HCT116 (cell line): ENCODE results near the gene TMEM30A. TPM values are rescaled to one million over a fixed set of nuclear protein-coding genes. Genes with fewer than 3 reads are reported as not detected.

Experiments used
- ATAC-seq: fragments of 200-7000 bp; cut with Tn5 transposase; 2 replicates; pipeline ENCODE4 v1.9.1; 2020; ENCODE audit warnings: mild to moderate bottlenecking, moderate library complexity
- BruUV-seq: library from RNA; stranded (reverse); fragments of 400-500 nt; replicated peaks from 2 replicates; lab custom pipeline; 2021; lab: Mats Ljungman, UMichigan
- CTCF ChIA-PET: fragments of 300-600 bp; sonication (Branson Sonifier 250); formaldehyde crosslinking; loops from one replicate; lab custom pipeline; 2021; ENCODE audit warnings: antibody characterized with exemption; lab: Charles Lee
- POLR2A ChIA-PET: fragments of 300-600, 350-600 bp; sonication (Branson Sonifier 250); formaldehyde crosslinking; loops from one replicate; lab custom pipeline; 2021; ENCODE audit warnings: antibody characterized with exemption; lab: Charles Lee
- RAD21 ChIA-PET, 2 experiments: fragments of 300-600 bp; sonication (Branson Sonifier 250); formaldehyde crosslinking; loops; one replicate each; lab custom pipeline; 2023; ENCODE audit warnings: low total read pairs in 2 of 2; ENCODE audit not compliant: uncharacterized antibody in 2 of 2, unreplicated experiment in 2 of 2, low non-redundant PET in 1 of 2; lab: Charles Lee
- DNase-seq: peaks from one replicate; pipeline ENCODE4 v3.0.0-alpha.2; 2010; ENCODE audit warnings: low read depth, low spot score
- H2AFZ ChIP-seq: fragments of 200-600 bp; shearing (Covaris generic), sonication (generic); 2 replicates; pipeline ENCODE4 v1.6.1; 2017; ENCODE audit warnings: low read depth, mixed run types, mixed read lengths, antibody characterized with exemption, low read length; ENCODE audit not compliant: poor library complexity, severe bottlenecking
- H3K27ac ChIP-seq: 2 replicates; pipeline ENCODE4 v1.5.1; 2012; ENCODE audit warnings: low read depth, low read length
- H3K27me3 ChIP-seq: fragments of 200-600 bp; sonication (generic); 2 replicates; pipeline ENCODE4 v1.6.1; 2016; ENCODE audit warnings: mixed run types, low read length, mixed read lengths; ENCODE audit not compliant: insufficient read depth
- H3K36me3 ChIP-seq, 2 experiments: fragments of 200-500 bp in 1 of 2; fragments of 200-600 bp in 1 of 2; sonication (Bioruptor generic) in 1 of 2; sonication (generic) in 1 of 2; 2 replicates each; pipeline versions ENCODE4 v1.5.1 to v1.6.1; 2014 to 2016; ENCODE audit warnings: low read length in 2 of 2, inconsistent platforms in 1 of 2, mixed read lengths in 1 of 2, mixed run types in 1 of 2; ENCODE audit not compliant: insufficient read depth in 2 of 2, control insufficient read depth in 1 of 2
- H3K4me1 ChIP-seq, 2 experiments: fragments of 200-600 bp in 1 of 2; sonication (generic) in 1 of 2; 2 replicates each; pipeline versions ENCODE4 v1.5.1 to v1.6.1; 2012 to 2017; ENCODE audit warnings: low read length in 2 of 2, inconsistent platforms in 1 of 2, mild to moderate bottlenecking in 1 of 2, mixed read lengths in 1 of 2, mixed run types in 1 of 2, moderate library complexity in 1 of 2; ENCODE audit not compliant: insufficient read depth in 2 of 2, control insufficient read depth in 1 of 2
- H3K4me2 ChIP-seq: fragments of 200-600 bp; sonication (generic); 2 replicates; pipeline ENCODE4 v1.6.1; 2017; ENCODE audit warnings: mixed run types, low read length, mixed read lengths
- H3K4me3 ChIP-seq, 2 experiments: fragments of 200-600 bp in 1 of 2; sonication (generic) in 1 of 2; replicated peaks in 1 of 2; 2 replicates each; pipeline ENCODE4 v1.5.1; 2011 to 2016; ENCODE audit warnings: low read length in 2 of 2, control low read depth in 1 of 2, low read depth in 1 of 2, mild to moderate bottlenecking in 1 of 2, mixed read lengths in 1 of 2, mixed run types in 1 of 2
- H3K79me2 ChIP-seq: fragments of 200-600 bp; sonication (generic); 2 replicates; pipeline ENCODE4 v1.6.1; 2017; ENCODE audit warnings: mild to moderate bottlenecking, mixed run types, low read length, moderate library complexity, mixed read lengths; ENCODE audit not compliant: insufficient read depth
- H3K9ac ChIP-seq: fragments of 200-600 bp; sonication (generic); 2 replicates; pipeline ENCODE4 v1.6.1; 2016; ENCODE audit warnings: low read length, mixed read lengths
- H3K9me2 ChIP-seq: fragments of 200-600 bp; sonication (generic), shearing (Covaris generic); 2 replicates; pipeline ENCODE4 v1.6.1; 2017; ENCODE audit warnings: mixed run types, mild to moderate bottlenecking, moderate library complexity; ENCODE audit not compliant: insufficient read depth
- H3K9me3 ChIP-seq, 2 experiments: fragments of 200-500 bp in 1 of 2; fragments of 200-600 bp in 1 of 2; sonication (Bioruptor generic) in 1 of 2; sonication (generic) in 1 of 2; 2 replicates each; pipeline ENCODE4 v1.6.1; 2014 to 2017; ENCODE audit warnings: low read length in 2 of 2, mixed read lengths in 2 of 2, inconsistent platforms in 1 of 2, low read depth in 1 of 2, mild to moderate bottlenecking in 1 of 2, mixed run types in 1 of 2, moderate library complexity in 1 of 2; ENCODE audit not compliant: control insufficient read depth in 1 of 2, insufficient read depth in 1 of 2
- H4K20me1 ChIP-seq: fragments of 200-600 bp; sonication (generic), shearing (Covaris generic); 2 replicates; pipeline ENCODE4 v1.6.1; 2017; ENCODE audit warnings: mixed run types, mild to moderate bottlenecking, moderate library complexity; ENCODE audit not compliant: insufficient read depth
- CBX3 ChIP-seq: IDR thresholded peaks from 2 replicates; pipeline ENCODE4 v1.6.1; 2012; ENCODE audit warnings: low read depth
- CTCF ChIP-seq, 3 experiments: fragments of 200-600 bp in 1 of 3; sonication (generic) in 1 of 3; IDR thresholded peaks in 2 of 3; conservative IDR thresholded peaks in 1 of 3; 2 replicates each; pipeline ENCODE4 v1.5.1; 2012 to 2017; ENCODE audit warnings: low read depth in 2 of 3, low read length in 2 of 3, antibody characterized with exemption in 1 of 3, borderline replicate concordance in 1 of 3, control low read depth in 1 of 3, mild to moderate bottlenecking in 1 of 3, mixed read lengths in 1 of 3, mixed run types in 1 of 3, moderate library complexity in 1 of 3; ENCODE audit not compliant: insufficient read depth in 1 of 3
- EZH2 ChIP-seq: fragments of 200-600 bp; sonication (generic); IDR thresholded peaks from 2 replicates; pipeline ENCODE4 v1.6.1; 2017; ENCODE audit warnings: antibody characterized with exemption, mixed run types
- FOSL1 ChIP-seq: IDR thresholded peaks from 2 replicates; pipeline ENCODE4 v1.6.1; 2012; ENCODE audit warnings: low read depth
- JUND ChIP-seq: IDR thresholded peaks from 2 replicates; pipeline ENCODE4 v1.6.1; 2012
- MAX ChIP-seq: IDR thresholded peaks from 2 replicates; pipeline ENCODE4 v1.6.1; 2012
- POLR2AphosphoS5 ChIP-seq: IDR thresholded peaks from 2 replicates; pipeline ENCODE4 v1.6.1; 2011; ENCODE audit warnings: mild to moderate bottlenecking, low read depth, low read length, moderate library complexity
- RAD21 ChIP-seq: IDR thresholded peaks from 2 replicates; pipeline ENCODE4 v1.6.1; 2012; ENCODE audit warnings: low read depth, mild to moderate bottlenecking
- SIN3A ChIP-seq: IDR thresholded peaks from 2 replicates; pipeline ENCODE4 v1.6.1; 2012; ENCODE audit warnings: low read depth
- SP1 ChIP-seq: IDR thresholded peaks from 2 replicates; pipeline ENCODE4 v1.6.1; 2012; ENCODE audit warnings: low read depth
- YY1 ChIP-seq: IDR thresholded peaks from 2 replicates; pipeline ENCODE4 v1.6.1; 2011; ENCODE audit warnings: low read length, low read depth, moderate library complexity, mild to moderate bottlenecking; ENCODE audit not compliant: insufficient replicate concordance; ENCODE audit errors: extremely low read depth
- ZBTB33 ChIP-seq: IDR thresholded peaks from 2 replicates; pipeline ENCODE4 v1.6.1; 2011; ENCODE audit warnings: mild to moderate bottlenecking, low read length, moderate library complexity; ENCODE audit not compliant: insufficient replicate concordance; ENCODE audit errors: extremely low read depth
- ZNF274 ChIP-seq: fragments of 200-500 bp; sonication (Bioruptor generic); IDR thresholded peaks from 2 replicates; pipeline ENCODE4 v1.6.1; 2014; ENCODE audit warnings: mild to moderate bottlenecking, low read depth, low read length, inconsistent platforms
- intact Hi-C: fragments of 100-400 bp; cut with micrococcal nuclease; formaldehyde crosslinking; loops from 2 replicates; pipeline ENCODE4 v1.10.0; 2022
- total RNA-seq: library from RNA; stranded (reverse); gene quantifications from one replicate; pipeline ENCODE4 v1.2.1, GENCODE V29; 2021; ENCODE audit not compliant: unreplicated experiment

Gene TMEM30A
- total RNA-seq, 1 experiment from 2014 or later = 73.4 TPM

GRCh38 chr6:75204959-75205775, 79.4 kb downstream of the TMEM30A start (continued):
- TF ChIP-seq ZBTB33 = no peak
- TF ChIP-seq, all 23 proteins: peak for 5

- POLR2A ChIA-PET = no interaction called here
- no TSS peak for BruUV-seq
- Histone ChIP-seq H4K20me1 (no peaks in the 10 kb centered on the region), H3K27ac (peak overlapping the region; percentile 76), H2AFZ (peak overlapping the region; percentile 52), H3K36me3 (no peaks in the 10 kb centered on the region), H3K9me3 (no peaks in the 10 kb centered on the region), H3K9me2 (no peaks in the 10 kb centered on the region), H3K27me3 (no peaks in the 10 kb centered on the region), H3K4me3 (peak overlapping the region; percentile 72 to 80), H3K9ac (peak overlapping the region; percentile 81), H3K4me2 (peak overlapping the region; percentile 87), H3K79me2 (peaks cover 60% of the 10 kb centered on the region), H3K4me1 (peaks cover 18 to 54% of the 10 kb centered on the region in 2 experiments)
- DNase-seq = peak; percentile 86
- intact Hi-C loops = loop anchor here (1.0 to 10.0 kb wide), 7 partner anchors 266 to 1350 kb away; no protein-coding TSS in a partner anchor
- peak; percentile 5; the same call in 1 of the 2 replicates for ATAC-seq
- no peak for TF ChIP-seq EZH2
- TF ChIP-seq RAD21 = peak; percentile 96
- no peak for TF ChIP-seq ZNF274
- peak; percentile 67 for TF ChIP-seq ZBTB33
- no peak for TF ChIP-seq SP1
- 0 out of 2 replicates have a peak, but pooled peaks have one; percentile 41 for TF ChIP-seq MAX
- peak; percentile 15 for TF ChIP-seq YY1
- TF ChIP-seq FOSL1 = peak; percentile 26; the same call in 1 of the 2 replicates
- TF ChIP-seq CBX3 = 0 out of 2 replicates have a peak, but pooled peaks have one; percentile 41
- 0 out of 2 replicates have a peak, but pooled peaks have one; percentile 20 for TF ChIP-seq JUND
- no peak for TF ChIP-seq POLR2AphosphoS5
- TF ChIP-seq CTCF (IDR thresholded peaks at IDR 0.05 in 2 of 3, conservative IDR thresholded peaks at IDR 0.05 in 1 of 3; ENCODE audit: borderline replicate concordance in 1 of 3, insufficient read depth in 1 of 3, low read depth in 2 of 3, low read length in 2 of 3) = peak; percentile 76 to 84 (median 81)
- no peak for TF ChIP-seq SIN3A
- RAD21 ChIA-PET = interaction anchor here in 1 of 2 experiments (0.5 to 1.5 kb wide), 5 partner anchors 97 to 1817 kb away, joined by 3 to 5 read pairs (median 4); no protein-coding TSS in a partner anchor
- CTCF ChIA-PET = interaction anchor here (0.6 to 3.9 kb wide), 18 partner anchors 13 to 1467 kb away, joined by 3 to 25 read pairs (median 5); no protein-coding TSS in a partner anchor
These were observed 80.2 kb downstream of the TMEM30A start for GRCh38 chr6:75204217-75204958.
